H9 (cell line): Measurements from ENCODE around the gene DAPK1. TPM values are rescaled to one million over a fixed set of nuclear protein-coding genes. Genes with fewer than 3 reads are reported as not detected.

Source experiments
- DNase-seq: peaks from one replicate; pipeline ENCODE4 v3.0.0-alpha.2; 2017
- H2AFZ ChIP-seq: one replicate; pipeline ENCODE4 v1.6.1; 2013; ENCODE audit warnings: mild to moderate bottlenecking, low read length, control low read depth, moderate library complexity
- H2AK5ac ChIP-seq: 2 replicates; pipeline ENCODE4 v1.6.1; 2013; ENCODE audit warnings: low read length, control low read depth, mixed read lengths; ENCODE audit not compliant: insufficient read length
- H2BK120ac ChIP-seq: one replicate; pipeline ENCODE4 v1.6.1; 2013; ENCODE audit warnings: low read depth, mild to moderate bottlenecking, low read length, control low read depth, inconsistent platforms; ENCODE audit not compliant: poor library complexity, severe bottlenecking
- H2BK12ac ChIP-seq: 2 replicates; pipeline ENCODE4 v1.6.1; 2013; ENCODE audit warnings: low read length, control low read depth, mixed read lengths, low read depth; ENCODE audit not compliant: insufficient read length
- H2BK15ac ChIP-seq: 2 replicates; pipeline ENCODE4 v1.6.1; 2013; ENCODE audit warnings: low read depth, low read length, control low read depth
- H2BK20ac ChIP-seq: one replicate; pipeline ENCODE4 v1.6.1; 2013; ENCODE audit warnings: low read depth, mild to moderate bottlenecking, low read length, control low read depth, inconsistent platforms; ENCODE audit not compliant: poor library complexity, severe bottlenecking
- H2BK5ac ChIP-seq: 2 replicates; pipeline ENCODE4 v1.6.1; 2013; ENCODE audit warnings: low read length, control low read depth, mixed read lengths; ENCODE audit not compliant: insufficient read length
- H3K14ac ChIP-seq: 2 replicates; pipeline ENCODE4 v1.6.1; 2013; ENCODE audit warnings: low read length, control low read depth; ENCODE audit not compliant: insufficient read depth
- H3K18ac ChIP-seq: 2 replicates; pipeline ENCODE4 v1.6.1; 2013; ENCODE audit warnings: low read depth, mild to moderate bottlenecking, mixed read lengths, low read length, control low read depth; ENCODE audit not compliant: insufficient read length
- H3K23ac ChIP-seq: 2 replicates; pipeline ENCODE4 v1.6.1; 2013; ENCODE audit warnings: low read length, control low read depth, mixed read lengths, low read depth; ENCODE audit not compliant: insufficient read length
- H3K23me2 ChIP-seq: 2 replicates; pipeline ENCODE4 v1.6.1; 2013; ENCODE audit warnings: low read depth, mild to moderate bottlenecking, mixed read lengths, low read length, control low read depth; ENCODE audit not compliant: insufficient read length, poor library complexity, severe bottlenecking
- H3K27ac ChIP-seq: 2 replicates; pipeline ENCODE4 v1.5.1; 2013; ENCODE audit warnings: low read length, control low read depth, mixed read lengths, low read depth; ENCODE audit not compliant: insufficient read length
- H3K27me3 ChIP-seq: 2 replicates; pipeline ENCODE4 v1.6.1; 2013; ENCODE audit warnings: low read length, control low read depth, inconsistent platforms; ENCODE audit not compliant: insufficient read depth
- H3K4ac ChIP-seq: 2 replicates; pipeline ENCODE4 v1.6.1; 2013; ENCODE audit warnings: low read depth, mild to moderate bottlenecking, control low read depth, inconsistent platforms, low read length, moderate library complexity
- H3K4me1 ChIP-seq: 2 replicates; pipeline ENCODE4 v1.6.1; 2013; ENCODE audit warnings: low read length, control low read depth, inconsistent platforms; ENCODE audit not compliant: insufficient read depth
- H3K4me2 ChIP-seq: 2 replicates; pipeline ENCODE4 v1.6.1; 2013; ENCODE audit warnings: low read length, control low read depth, mixed read lengths; ENCODE audit not compliant: insufficient read length, insufficient read depth
- H3K56ac ChIP-seq: 2 replicates; pipeline ENCODE4 v1.6.1; 2013; ENCODE audit warnings: low read depth, mild to moderate bottlenecking, mixed read lengths, low read length, control low read depth; ENCODE audit not compliant: insufficient read length
- H3K79me1 ChIP-seq: 2 replicates; pipeline ENCODE4 v1.6.1; 2013; ENCODE audit warnings: low read depth, mild to moderate bottlenecking, moderate library complexity, low read length, control low read depth, inconsistent platforms; ENCODE audit not compliant: insufficient read depth, poor library complexity, severe bottlenecking
- H3K79me2 ChIP-seq: 2 replicates; pipeline ENCODE4 v1.6.1; 2013; ENCODE audit warnings: low read length, control low read depth, inconsistent platforms; ENCODE audit not compliant: insufficient read depth
- H3K9ac ChIP-seq: 2 replicates; pipeline ENCODE4 v1.6.1; 2013; ENCODE audit warnings: low read length, control low read depth, mixed read lengths; ENCODE audit not compliant: insufficient read length; ENCODE audit errors: extremely low read depth
- H3K9me3 ChIP-seq: one replicate; pipeline ENCODE4 v1.6.1; 2013; ENCODE audit warnings: low read depth, low read length, inconsistent platforms; ENCODE audit not compliant: control insufficient read depth
- H3T11ph ChIP-seq: one replicate; pipeline ENCODE4 v1.6.1; 2013; ENCODE audit warnings: mild to moderate bottlenecking, low read length, control low read depth, inconsistent platforms
- H4K20me1 ChIP-seq: one replicate; pipeline ENCODE4 v1.6.1; 2013; ENCODE audit not compliant: control insufficient read depth, insufficient read length, insufficient read depth
- H4K5ac ChIP-seq: 2 replicates; pipeline ENCODE4 v1.6.1; 2013; ENCODE audit warnings: low read depth, mild to moderate bottlenecking, mixed read lengths, low read length, control low read depth; ENCODE audit not compliant: insufficient read length
- H4K8ac ChIP-seq: replicated peaks from 2 replicates; pipeline ENCODE4 v1.6.1; 2013; ENCODE audit warnings: low read length, control low read depth, mixed read lengths, low read depth; ENCODE audit not compliant: insufficient read length
- H4K91ac ChIP-seq: 2 replicates; pipeline ENCODE4 v1.6.1; 2013; ENCODE audit warnings: low read depth, mild to moderate bottlenecking, moderate library complexity, mixed read lengths, low read length, control low read depth; ENCODE audit not compliant: insufficient read length
- H3K27ac Mint-ChIP-seq, 3 experiments: 2 replicates in 2 of 3; 3 replicates in 1 of 3; pipeline ENCODE4 v1.8.0; 2020 to 2021; ENCODE audit warnings: mixed read lengths in 3 of 3, mild to moderate bottlenecking in 1 of 3, moderate library complexity in 1 of 3
- H3K27me3 Mint-ChIP-seq: 2 replicates; pipeline ENCODE4 v1.8.0; 2021; ENCODE audit warnings: low read depth, mild to moderate bottlenecking, moderate library complexity, mixed read lengths
- H3K36me3 Mint-ChIP-seq, 3 experiments: 2 replicates in 2 of 3; 3 replicates in 1 of 3; pipeline ENCODE4 v1.8.0; 2020 to 2021; ENCODE audit warnings: low read depth in 3 of 3, mixed read lengths in 3 of 3; ENCODE audit not compliant: insufficient read depth in 1 of 3
- H3K4me1 Mint-ChIP-seq, 2 experiments: 2 replicates each; pipeline ENCODE4 v1.8.0; 2020; ENCODE audit warnings: mixed read lengths in 2 of 2
- H3K4me3 Mint-ChIP-seq, 2 experiments: 2 replicates in 1 of 2; 3 replicates in 1 of 2; pipeline ENCODE4 v1.8.0; 2020 to 2021; ENCODE audit warnings: mild to moderate bottlenecking in 2 of 2, mixed read lengths in 2 of 2, moderate library complexity in 1 of 2
- H3K9me3 Mint-ChIP-seq, 2 experiments: 2 replicates in 1 of 2; 3 replicates in 1 of 2; pipeline ENCODE4 v1.8.0; 2020; ENCODE audit warnings: mild to moderate bottlenecking in 2 of 2, mixed read lengths in 2 of 2, moderate library complexity in 1 of 2
- CTCF ChIP-seq: fragments of 200-600 bp; sonication (generic); conservative IDR thresholded peaks from 3 replicates; pipeline ENCODE4 v1.8.0; 2021; ENCODE audit warnings: antibody characterized with exemption, mild to moderate bottlenecking
- WGBS: extraction: QIAGEN DNeasy Blood & Tissue Kit; methylation state at CpG from one replicate; pipeline ENCODE4 v1.1.7; 2013; ENCODE audit warnings: missing lambda C conversion rate, low lambda C conversion rate, mixed read lengths; ENCODE audit not compliant: insufficient read length; ENCODE audit errors: extremely low coverage; 5-methylcytosine and 5-hydroxymethylcytosine counted together
- total RNA-seq: library from RNA; stranded (reverse); gene quantifications from 2 replicates; pipeline ENCODE4 v1.2.1, GENCODE V29; 2021

DAPK1 gene
- total RNA-seq, 1 experiment from 2014 or later, result 79.4 TPM

- Histone ChIP-seq H4K5ac (no peak overlapping the region), H3K79me1 (no peaks in the 10 kb centered on the region), H2BK15ac (no peak overlapping the region), H3K4me1 (no peaks in the 10 kb centered on the region), H3K23me2 (no peaks in the 10 kb centered on the region), H3K4ac (no peak overlapping the region), H2BK20ac (no peak overlapping the region), H2AK5ac (no peak overlapping the region), H3K9ac (no peak overlapping the region), H3K23ac (no peak overlapping the region), H4K91ac (no peak overlapping the region), H3K18ac (no peak overlapping the region), H2BK5ac (no peak overlapping the region), H3K27ac (no peak overlapping the region), H2BK12ac (no peak overlapping the region), H4K8ac (no peak overlapping the region), H3K9me3 (no peaks in the 10 kb centered on the region), H3T11ph (no peak overlapping the region), H3K4me2 (no peak overlapping the region), H4K20me1 (no peaks in the 10 kb centered on the region), H3K56ac (no peak overlapping the region), H3K79me2 (no peaks in the 10 kb centered on the region), H3K27me3 (no peaks in the 10 kb centered on the region), H2BK120ac (no peak overlapping the region), H2AFZ (no peak overlapping the region), H3K14ac (no peak overlapping the region)
- Mint-ChIP-seq H3K27ac (no peak overlapping the region), H3K9me3 (peaks cover 0 to 3% of the 10 kb centered on the region in 2 experiments; a peak in 2 of 5 replicates), H3K4me3 (no peak overlapping the region), H3K4me1 (peaks cover 8 to 10% of the 10 kb centered on the region in 2 experiments; a peak in 3 of 4 replicates), H3K27me3 (peaks cover 2% of the 10 kb centered on the region), H3K36me3 (peaks cover 4 to 17% (median 7%) of the 10 kb centered on the region in 3 experiments; a peak in 5 of 7 replicates)
- no peak for DNase-seq
- no peak for TF ChIP-seq CTCF
- no CpG with 5 or more reads among the region's 3 CpGs for whole genome bisulfite sequencing
Measured at GRCh38 chr9:87732756-87733155, 235.1 kb downstream of the DAPK1 start.
